GM12892 (cell line): ENCODE measurements around the gene SLC4A9.

ENCODE experiments used
- DNase-seq: peaks from one replicate; pipeline ENCODE4 v3.0.0; 2011; ENCODE audit not compliant: insufficient read length
- FAIRE-seq: peaks from 2 replicates; lab custom pipeline; 2011; peaks lifted over from hg19 to GRCh38; lab: Jason Lieb, UNC
- POLR2A ChIP-seq: IDR thresholded peaks from 2 replicates; pipeline ENCODE4 v1.6.1; 2011; ENCODE audit warnings: low read depth, low read length, control low read depth
- POLR2AphosphoS5 ChIP-seq: IDR thresholded peaks from 2 replicates; pipeline ENCODE4 v1.6.1; 2011; ENCODE audit warnings: low read depth, low read length, control low read depth
- TAF1 ChIP-seq: IDR thresholded peaks from 2 replicates; pipeline ENCODE4 v1.6.1; 2011; ENCODE audit warnings: low read depth, mild to moderate bottlenecking, control low read depth, low read length, borderline replicate concordance

SLC4A9 gene

DNA sequence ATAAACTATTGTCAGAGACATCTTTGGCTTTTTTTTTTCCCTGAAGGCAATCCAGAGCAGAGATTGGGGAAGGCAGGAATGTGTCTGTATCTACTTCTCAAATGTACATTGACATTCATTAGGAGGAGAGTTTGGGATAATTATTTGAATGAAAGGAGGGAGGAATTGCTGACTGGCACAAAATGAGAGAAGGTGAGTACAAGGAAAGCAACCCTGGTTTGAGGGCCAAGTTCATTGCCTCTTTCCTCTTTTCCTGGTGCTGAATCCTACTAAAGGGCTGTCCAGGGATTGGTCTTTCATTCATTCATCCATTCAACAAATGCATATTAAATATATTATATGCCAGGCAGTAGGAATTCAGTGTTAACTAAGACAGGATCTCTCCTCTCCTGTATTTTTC, 22.9 kb downstream of the SLC4A9 start:
- TF ChIP-seq POLR2AphosphoS5 (no peak), TAF1 (no peak), POLR2A (no peak)
- DNase-seq (no peak), FAIRE-seq (no peak)

DNA sequence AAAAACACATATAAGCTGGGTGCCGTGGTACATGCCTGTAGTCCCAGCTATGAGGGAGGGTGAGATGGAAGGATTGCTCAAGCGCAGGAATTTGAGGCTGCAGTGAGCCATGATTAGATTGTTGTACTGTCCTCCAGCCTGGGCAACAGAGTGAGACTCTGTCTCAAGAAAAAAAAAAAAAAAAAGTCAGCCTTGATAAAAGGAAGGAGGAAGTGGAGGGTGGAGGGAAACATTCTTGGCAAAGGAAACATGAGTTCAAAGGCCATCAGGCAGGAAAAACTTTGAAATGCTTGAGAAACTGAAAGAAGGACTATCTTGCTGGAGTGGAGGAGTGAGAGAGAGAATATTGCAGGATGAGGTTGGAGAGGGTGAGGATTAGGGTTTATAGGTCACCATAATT, 23.3 kb downstream of the SLC4A9 start:
- TF ChIP-seq TAF1 (no peak), POLR2AphosphoS5 (no peak), POLR2A (no peak)
- FAIRE-seq (no peak), DNase-seq (no peak)

DNA sequence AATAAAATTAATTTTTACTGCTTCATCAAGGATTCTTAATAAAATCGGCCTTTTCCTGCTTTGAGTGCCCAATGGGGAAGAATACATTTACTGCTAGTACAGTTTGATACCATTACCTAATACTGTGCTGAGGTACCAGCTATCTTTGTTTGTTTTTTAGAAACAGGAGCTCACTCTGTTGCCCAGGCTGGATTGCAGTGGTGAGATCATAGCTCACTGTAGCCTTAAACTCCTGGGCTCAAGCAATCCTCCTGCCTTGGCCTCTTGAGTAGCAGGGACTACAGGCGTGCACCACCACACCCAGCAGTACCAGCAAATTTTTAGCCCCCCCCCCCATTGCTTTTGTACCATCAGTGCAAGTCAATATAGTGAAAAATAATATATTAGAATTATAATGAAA, 28.1 kb downstream of the SLC4A9 start:
- no peak for TF ChIP-seq POLR2A
- no peak for FAIRE-seq
- DNase-seq: no peak

DNA sequence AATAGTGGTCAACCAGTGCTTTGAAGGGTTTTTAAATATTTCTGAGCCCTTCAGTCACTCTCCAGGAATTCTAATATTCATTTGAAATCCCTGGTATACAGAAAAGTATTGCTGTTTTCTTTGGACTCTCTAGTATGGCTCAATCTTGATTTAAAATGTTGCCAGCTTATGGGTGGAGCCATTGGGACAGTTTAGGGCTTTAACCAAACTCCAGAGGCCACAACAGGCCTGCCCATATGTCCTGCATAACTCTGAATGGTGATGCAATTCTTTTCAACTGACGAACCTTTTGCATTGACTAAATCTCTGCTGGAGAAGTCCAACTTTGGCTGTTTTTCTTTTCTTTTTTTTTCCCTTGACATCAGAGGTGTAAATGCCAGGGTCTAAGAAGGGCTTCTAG, 31.3 kb downstream of the SLC4A9 start:
- no peak for TF ChIP-seq POLR2A
- FAIRE-seq: no peak
- DNase-seq: no peak

DNA sequence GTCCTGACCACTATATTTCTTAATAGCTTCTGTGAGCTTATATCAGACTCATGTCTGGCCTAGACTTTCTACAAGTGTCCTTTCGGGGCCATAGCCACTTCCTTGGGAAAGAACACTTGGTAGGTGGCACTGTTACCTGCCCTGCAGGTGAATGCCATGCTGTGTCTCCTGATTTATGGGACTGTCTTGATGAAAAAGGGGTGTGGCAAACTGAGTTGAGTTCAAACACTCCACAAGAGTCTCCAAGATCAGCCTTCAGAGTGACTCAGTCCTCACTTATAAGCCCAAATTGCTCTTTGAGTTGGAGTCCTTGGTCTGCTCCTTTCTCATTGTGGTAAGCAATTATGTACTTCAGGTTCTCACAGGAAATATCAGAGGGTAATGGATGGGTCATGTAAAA, 31.7 kb downstream of the SLC4A9 start:
- TF ChIP-seq TAF1 (no peak), POLR2AphosphoS5 (no peak), POLR2A (no peak)
- no peak for DNase-seq
- no peak for FAIRE-seq

DNA sequence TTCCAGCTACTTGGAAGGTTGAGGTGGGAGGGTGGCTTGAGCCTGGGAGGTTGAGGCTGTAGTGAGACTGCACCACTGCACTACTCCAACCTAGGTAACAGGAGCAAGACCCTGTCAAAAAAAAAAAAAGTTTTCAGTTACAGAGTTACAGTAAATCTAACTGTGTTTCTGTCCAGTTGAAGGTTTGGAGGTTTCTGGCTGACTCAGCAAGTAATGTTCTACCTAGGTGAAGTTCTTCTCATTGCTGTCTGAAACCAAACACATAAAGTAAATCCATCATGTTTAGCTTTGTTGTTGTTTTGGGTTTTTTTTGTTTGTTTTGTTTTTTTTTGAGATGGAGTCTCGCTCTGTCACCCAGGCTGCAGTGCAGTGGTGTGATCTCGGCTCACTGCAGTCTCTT, 33.7 kb downstream of the SLC4A9 start:
- DNase-seq (no peak), FAIRE-seq (no peak)
- TF ChIP-seq TAF1: no peak
- no peak for TF ChIP-seq POLR2A
- TF ChIP-seq POLR2AphosphoS5: no peak

DNA sequence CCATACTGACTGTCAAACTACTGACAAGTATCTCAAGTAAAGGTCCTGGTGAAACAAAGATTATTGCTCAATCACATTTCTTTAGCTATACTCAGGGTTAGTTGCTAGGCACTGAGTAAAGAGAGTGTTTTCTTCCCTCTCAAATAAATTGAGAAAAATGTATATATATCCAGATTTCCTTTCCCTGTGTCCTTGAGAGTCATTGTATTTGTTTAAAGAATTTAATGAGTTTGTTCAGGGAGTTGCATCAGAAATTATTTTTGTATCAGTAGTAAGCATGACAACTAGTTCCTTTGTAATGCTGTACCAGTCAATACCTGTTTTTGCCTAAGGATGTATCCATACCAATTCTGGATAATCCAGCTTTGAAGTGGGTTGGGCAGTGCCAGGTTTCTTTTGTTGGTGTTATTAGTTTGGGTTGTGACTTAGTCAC, 38.4 kb downstream of the SLC4A9 start:
- no peak for TF ChIP-seq POLR2A
- no peak for TF ChIP-seq TAF1
- no peak for TF ChIP-seq POLR2AphosphoS5
- FAIRE-seq (no peak), DNase-seq (no peak)

DNA sequence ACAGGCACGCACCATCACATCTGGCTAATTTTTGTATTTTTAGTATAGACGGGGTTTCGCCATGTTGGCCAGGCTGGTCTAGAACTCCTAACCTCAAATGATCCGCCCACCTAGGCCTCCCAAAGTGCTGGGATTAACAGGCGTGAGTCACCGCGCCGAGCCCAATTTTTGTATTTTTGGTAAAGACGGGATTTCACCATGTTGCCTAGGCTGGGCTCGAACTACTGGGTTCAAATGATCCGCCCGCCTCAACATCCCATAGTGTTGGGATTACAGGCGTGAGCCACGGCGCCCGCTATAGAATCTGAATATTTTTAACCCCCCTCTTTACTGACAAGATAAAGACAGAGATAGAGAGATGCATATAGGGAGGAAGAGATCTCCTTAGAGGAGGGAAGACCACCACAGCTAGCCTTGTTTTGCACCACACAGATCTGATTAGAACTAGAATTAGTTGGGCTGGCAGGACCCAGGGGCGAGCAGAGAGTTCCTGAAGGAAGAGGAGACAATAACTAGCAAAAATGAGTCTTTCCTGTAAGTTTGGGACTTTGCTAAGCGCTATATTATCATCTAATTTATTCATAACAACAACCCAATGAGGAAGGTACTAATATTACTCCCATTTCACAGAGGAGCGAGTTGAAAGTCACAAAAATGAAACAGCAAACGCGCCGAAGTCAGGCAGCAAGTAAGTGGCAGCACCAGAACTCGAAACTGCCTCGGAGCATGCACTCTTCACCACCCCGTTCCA, 40.2 kb downstream of the SLC4A9 start:
- no peak for TF ChIP-seq TAF1
- no peak for TF ChIP-seq POLR2AphosphoS5
- TF ChIP-seq POLR2A: no peak
- no peak for DNase-seq
- no peak for FAIRE-seq

DNA sequence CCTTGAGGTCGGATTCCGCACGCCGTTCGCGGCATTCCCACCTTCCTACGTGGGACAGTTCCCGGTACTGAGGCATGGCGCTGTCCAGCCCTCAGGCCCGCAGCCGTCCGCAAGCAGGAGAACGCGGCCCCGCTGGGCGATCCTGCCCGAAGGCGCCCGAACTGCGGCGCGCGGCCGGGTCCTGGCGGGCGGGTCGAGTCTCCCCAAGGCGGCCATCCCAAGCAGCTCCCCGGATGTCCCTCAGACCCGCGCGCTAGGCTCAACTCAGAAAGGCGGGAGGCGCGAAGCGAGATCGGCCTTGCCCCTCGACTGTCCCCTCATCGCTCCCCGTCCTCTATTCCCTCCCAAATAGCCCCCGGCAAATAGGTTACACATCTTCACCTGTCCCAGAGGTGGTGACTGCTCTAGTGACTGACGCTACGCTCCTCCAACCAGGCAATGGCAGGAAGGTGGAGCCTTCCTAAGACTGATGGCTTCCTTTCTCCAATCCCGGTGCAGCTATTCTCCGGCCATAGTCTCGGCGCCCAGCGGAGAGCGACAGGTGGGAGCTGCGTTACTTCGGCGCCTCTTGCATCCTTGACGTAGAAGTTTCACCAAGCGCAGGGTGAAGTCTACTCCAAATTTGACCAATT, 40.9 kb downstream of the SLC4A9 start:
- no peak for TF ChIP-seq TAF1
- TF ChIP-seq POLR2AphosphoS5: peak; percentile 72
- TF ChIP-seq POLR2A: peak; percentile 75
- FAIRE-seq (no peak), DNase-seq (peak; percentile 74)

DNA sequence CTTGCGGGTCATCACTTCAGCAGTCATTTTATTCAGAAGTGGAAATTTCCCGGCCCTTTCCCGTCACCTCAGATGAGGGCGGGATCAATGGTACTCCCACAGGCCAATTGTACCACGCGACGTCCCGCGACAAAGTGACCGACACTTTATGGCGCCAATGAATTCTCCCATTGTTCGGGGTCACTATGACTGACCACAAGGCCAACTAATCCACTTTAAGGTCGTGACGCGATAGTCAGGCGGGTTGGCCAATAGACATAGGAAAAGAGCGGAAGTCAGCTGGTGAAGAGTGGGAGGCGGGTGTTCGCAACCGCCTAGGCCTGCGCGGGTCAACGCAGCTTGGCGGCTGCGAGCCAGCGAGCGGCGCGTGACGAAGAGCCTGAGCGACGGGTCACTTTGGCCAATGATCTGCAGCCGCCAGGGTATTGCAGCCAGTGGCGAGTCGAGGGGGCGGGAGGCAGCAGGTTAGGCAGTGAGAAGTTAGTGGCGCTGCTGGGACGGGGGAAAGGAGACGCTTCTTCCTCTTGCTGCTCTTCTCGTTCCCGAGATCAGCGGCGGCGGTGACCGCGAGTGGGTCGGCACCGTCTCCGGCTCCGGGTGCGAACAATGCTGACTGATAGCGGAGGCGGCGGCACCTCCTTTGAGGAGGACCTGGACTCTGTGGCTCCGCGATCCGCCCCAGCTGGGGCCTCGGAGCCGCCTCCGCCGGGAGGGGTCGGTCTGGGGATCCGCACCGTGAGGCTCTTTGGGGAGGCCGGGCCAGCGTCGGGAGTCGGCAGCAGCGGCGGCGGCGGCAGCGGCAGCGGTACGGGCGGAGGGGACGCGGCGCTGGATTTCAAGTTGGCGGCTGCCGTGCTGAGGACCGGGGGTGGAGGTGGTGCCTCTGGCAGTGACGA, 41.6 kb downstream of the SLC4A9 start, which contains the start of gene ANKHD1:
TSS of gene ANKHD1 (plus strand) at position 472 of the 896 bp plus-strand sequence. CDS start at position 607, 135 bp downstream.
- FAIRE-seq (peak; percentile 98), DNase-seq (peak; percentile 77)
- TF ChIP-seq POLR2A (peak; percentile 93), TAF1 (peak; percentile 96), POLR2AphosphoS5 (peak; percentile 91)

DNA sequence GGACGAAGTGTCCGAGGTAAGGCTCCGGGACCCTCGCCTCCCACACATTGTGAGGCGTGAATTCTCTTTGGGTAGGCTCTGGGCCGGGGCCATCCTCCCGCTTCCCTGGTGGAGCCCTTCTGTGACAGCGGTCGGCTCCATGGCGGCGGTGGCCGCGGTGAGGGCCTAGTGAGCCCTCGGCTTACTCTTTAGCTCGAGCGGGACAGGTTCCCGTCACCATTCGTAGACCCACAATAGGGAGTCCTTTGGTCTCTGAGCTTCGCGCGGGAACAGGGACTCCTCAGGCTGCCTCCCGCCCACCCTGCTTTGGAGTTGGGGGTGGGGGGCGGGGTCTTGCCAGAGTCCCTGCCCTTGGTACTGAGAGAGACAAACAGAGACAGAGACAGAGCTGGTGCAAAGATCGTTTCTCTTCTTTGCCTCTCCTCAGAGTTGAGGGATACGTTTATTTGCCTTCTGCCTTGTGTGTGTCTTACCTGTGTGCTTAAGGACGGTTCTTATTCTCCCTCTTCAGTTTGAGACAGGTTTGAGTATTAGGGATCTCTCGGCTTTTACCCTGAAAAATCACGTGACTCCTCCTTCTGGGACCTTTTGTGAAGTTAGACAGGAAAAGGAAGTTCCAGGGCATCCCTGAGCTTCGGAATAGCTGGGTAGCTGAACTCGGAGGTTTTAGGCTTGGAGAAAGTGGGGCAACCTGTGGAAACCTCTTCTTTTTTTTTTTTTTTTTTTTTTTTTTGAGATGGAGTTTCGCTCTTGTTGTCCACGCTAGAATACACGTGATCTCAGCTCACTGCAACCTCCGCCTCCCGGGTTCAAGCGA, 42.5 kb downstream of the SLC4A9 start:
- FAIRE-seq: no peak
- peak; percentile 7 for DNase-seq
- TF ChIP-seq POLR2AphosphoS5: no peak
- TF ChIP-seq TAF1: no peak
- TF ChIP-seq POLR2A: no peak

DNA sequence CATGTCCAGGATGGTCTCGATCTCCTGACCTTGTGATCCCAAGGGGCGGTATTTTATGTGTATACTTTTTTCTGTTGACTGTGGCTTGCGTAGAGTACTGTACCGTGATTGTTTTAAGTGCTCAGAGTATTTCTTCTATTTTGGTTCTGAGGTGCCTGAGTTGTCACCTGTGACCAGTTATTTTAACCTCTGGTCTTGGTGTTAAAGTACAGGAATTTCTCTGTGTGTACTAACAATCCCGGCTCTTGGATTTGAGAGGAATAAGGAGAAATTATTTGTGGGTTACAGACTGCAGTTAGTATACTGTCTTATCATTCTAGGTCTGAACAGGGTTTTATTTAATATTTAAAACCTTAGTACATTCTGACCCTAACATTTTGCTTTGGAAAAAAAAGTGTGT, 43.6 kb downstream of the SLC4A9 start:
- no peak for DNase-seq
- TF ChIP-seq POLR2A: no peak
- TF ChIP-seq TAF1: no peak
- TF ChIP-seq POLR2AphosphoS5: no peak
- no peak for FAIRE-seq
